ENCODE data around the gene DOCK1.

DOCK1 gene

DNA sequence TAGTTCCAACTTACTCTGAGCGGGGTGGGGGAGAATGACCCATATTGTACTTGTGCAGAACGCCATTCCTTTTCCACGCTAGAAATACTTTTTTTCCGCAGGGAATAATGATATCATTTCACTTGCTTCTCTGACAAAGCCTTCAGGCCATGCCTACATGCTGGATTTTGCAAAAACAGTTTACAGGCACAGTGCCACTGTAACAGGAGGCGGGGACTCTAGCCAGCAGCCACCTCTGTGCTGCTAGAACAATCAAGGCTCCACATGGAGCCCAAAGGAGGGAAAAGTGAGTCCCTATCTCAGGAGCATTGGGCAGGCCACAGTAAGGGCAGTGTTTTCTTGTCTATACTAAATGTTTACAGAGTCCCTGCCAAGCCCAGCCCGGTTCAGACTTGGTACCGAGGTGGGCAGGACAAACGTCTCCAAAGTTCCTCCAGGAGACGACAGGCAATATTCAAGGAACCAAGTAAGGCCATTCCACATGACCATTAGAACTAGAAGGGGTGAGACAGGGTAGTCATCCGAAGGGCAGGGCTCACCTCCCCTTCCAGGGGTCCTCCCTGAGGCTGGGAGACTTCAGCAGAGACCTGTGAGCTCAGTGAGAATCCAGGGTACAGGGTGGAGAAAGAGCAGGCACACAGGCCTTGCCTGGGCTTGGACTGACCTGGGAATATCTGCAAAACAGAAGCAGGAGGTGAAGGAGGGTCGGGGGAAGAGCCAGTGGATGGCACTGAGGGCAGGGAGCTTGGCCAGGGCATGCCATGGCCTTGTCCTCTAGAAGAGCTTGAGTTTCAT is 553.0 kb downstream of the DOCK1 start:
- in situ Hi-C loops (cut with MboI; ENCODE audit: low pct_unique_long_range_greater_than_20kb, low sequenced_read_pairs, unreplicated experiment), result no loop called here
- TF ChIP-seq, protein P1, sequence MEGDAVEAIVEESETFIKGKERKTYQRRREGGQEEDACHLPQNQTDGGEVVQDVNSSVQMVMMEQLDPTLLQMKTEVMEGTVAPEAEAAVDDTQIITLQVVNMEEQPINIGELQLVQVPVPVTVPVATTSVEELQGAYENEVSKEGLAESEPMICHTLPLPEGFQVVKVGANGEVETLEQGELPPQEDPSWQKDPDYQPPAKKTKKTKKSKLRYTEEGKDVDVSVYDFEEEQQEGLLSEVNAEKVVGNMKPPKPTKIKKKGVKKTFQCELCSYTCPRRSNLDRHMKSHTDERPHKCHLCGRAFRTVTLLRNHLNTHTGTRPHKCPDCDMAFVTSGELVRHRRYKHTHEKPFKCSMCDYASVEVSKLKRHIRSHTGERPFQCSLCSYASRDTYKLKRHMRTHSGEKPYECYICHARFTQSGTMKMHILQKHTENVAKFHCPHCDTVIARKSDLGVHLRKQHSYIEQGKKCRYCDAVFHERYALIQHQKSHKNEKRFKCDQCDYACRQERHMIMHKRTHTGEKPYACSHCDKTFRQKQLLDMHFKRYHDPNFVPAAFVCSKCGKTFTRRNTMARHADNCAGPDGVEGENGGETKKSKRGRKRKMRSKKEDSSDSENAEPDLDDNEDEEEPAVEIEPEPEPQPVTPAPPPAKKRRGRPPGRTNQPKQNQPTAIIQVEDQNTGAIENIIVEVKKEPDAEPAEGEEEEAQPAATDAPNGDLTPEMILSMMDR (IDR thresholded peaks at IDR 0.05; ENCODE audit: extremely low read depth, insufficient read depth, missing control alignments), result no peak
- no peak for DNase-seq (ENCODE audit: low spot score)

DNA sequence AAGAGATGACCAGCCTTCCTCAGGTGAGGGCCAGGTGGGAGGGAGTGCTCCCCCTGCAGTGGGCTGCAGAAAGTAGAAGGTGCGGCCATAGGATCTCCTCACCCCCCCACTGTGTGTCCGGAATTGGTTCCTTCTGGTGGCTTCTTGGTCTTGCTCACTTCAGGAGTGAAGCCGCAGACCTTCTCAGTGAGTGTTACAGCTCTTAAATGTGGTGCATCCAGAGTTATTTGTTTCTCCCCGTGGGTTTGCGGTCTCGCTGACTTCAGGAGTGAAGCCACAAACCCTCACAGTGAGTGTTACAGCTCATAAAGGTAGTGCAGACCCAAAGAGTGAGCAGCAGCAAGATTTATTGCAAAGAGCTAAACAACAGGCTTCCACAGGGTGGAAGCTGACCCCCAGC is 553.6 kb downstream of the DOCK1 start:
- in situ Hi-C loops (cut with MboI; ENCODE audit: low pct_unique_long_range_greater_than_20kb, low sequenced_read_pairs, unreplicated experiment), result no loop called here
- TF ChIP-seq, protein P1 (IDR thresholded peaks at IDR 0.05; ENCODE audit: extremely low read depth, insufficient read depth, missing control alignments), result no peak
- DNase-seq (ENCODE audit: low spot score), result no peak

DNA sequence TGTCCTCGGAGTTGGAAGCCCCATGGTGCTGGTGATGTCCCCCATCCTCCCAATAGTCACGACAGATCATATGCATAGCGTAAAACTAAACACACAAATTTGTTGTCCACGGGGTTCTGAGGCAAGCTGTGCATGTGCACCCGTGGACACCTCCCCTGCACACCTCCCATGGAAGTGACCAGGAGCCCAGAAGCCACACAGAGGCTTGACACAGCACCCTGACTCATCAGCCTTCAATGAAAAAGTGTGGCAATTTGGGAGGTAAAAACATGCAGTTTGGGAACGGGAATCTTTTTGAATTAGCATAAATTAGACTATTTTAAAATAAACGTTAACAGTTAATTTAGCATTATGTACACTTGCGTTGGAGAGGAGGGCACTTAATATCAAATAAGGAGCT is 554.7 kb downstream of the DOCK1 start:
- in situ Hi-C loops (cut with MboI; ENCODE audit: low pct_unique_long_range_greater_than_20kb, low sequenced_read_pairs, unreplicated experiment), result no loop called here
- TF ChIP-seq, protein P1 (IDR thresholded peaks at IDR 0.05; ENCODE audit: extremely low read depth, insufficient read depth, missing control alignments), result no peak
- no peak for DNase-seq (ENCODE audit: low spot score)

DNA sequence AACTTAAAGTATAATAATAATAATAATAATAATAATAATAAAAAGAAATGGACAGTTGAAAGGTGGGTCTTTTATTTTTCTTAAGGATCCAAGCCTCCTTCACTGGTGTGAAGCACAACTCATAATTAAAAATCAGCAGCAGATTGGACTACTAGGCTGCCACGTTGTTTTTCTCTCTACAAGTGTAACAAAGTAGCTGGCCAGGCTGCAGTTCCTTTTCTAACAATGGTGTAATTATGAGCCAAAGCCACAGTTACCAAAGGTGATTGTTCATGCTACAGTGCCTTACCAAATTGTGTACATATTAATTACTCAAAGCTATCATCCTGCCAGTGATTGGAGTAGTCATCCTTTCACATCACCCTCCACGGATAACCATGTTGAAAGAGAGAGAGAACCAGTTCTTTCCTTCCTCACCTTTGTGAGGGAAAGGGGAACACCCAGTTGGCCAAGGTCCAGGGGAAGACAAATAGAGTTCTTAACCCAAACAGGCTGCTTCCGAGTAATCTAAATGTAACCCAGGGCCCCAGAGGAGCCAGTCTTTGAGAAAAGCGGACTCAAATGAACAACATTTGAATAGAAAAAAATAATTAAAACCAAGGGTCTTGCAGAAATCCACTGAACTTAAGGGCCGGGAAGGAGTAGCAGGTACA is 557.5 kb downstream of the DOCK1 start:
- TF ChIP-seq, protein P1 (IDR thresholded peaks at IDR 0.05; ENCODE audit: extremely low read depth, insufficient read depth, missing control alignments), result no peak
- DNase-seq (ENCODE audit: low spot score), result no peak
- in situ Hi-C loops (cut with MboI; ENCODE audit: low pct_unique_long_range_greater_than_20kb, low sequenced_read_pairs, unreplicated experiment), result no loop called here

DNA sequence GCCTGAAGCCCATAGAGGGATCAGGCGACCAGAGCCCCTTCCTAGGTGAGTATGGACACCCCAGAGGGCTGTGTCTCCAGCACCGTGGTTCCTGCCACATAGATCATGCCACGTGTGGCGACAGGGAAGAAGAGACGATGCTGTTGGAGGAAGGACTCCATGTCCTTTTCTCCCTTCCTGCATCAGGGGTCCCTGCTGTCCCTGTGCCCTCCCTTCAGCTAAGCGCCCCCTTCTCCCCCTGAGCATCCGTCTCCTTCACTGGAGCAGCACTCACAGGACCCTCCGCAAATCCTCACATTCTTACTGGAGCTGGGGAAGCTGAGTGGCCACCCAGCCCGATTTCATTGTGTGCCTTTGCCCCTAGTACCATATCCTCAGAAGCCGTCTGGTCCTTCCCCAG is 558.3 kb downstream of the DOCK1 start:
- TF ChIP-seq, protein P1 (IDR thresholded peaks at IDR 0.05; ENCODE audit: extremely low read depth, insufficient read depth, missing control alignments), result no peak
- in situ Hi-C loops (cut with MboI; ENCODE audit: low pct_unique_long_range_greater_than_20kb, low sequenced_read_pairs, unreplicated experiment), result no loop called here
- DNase-seq (ENCODE audit: low spot score), result no peak

DNA sequence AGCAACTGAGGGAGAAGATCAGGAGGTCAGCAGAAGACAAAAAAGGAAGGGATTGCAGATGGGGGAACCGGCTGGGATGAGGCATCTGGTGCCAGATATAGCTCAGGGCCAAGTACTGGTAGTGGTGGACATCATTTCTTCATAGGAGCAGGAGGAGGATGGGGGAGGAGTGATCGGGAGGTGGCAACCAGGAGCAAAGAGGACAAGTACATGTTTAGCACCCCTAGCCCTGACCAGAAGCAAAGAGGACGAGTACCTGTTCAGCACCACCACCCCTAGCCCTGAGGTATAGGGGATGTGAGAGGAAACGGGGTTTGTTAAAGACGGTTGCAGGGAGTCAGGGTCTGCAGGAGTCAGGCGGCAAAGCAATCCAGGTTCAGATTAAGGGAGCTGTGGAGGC is 559.3 kb downstream of the DOCK1 start:
- TF ChIP-seq, protein P1 (IDR thresholded peaks at IDR 0.05; ENCODE audit: extremely low read depth, insufficient read depth, missing control alignments), result no peak
- in situ Hi-C loops (cut with MboI; ENCODE audit: low pct_unique_long_range_greater_than_20kb, low sequenced_read_pairs, unreplicated experiment), result no loop called here
- DNase-seq (ENCODE audit: low spot score), result no peak
